HEK293 (cell line): ENCODE data around the gene SLC28A1.

Experiments
- GLI4 ChIP-seq: fragments of 450-650 bp; formaldehyde crosslinking; IDR thresholded peaks from 2 replicates; pipeline ENCODE4 v1.5.1; 2016; ENCODE audit warnings: missing biosample characterization, missing genetic modification characterization
- ZNF202 ChIP-seq: fragments of 450-650 bp; formaldehyde crosslinking; IDR thresholded peaks from 2 replicates; pipeline ENCODE4 v1.5.1; 2016; ENCODE audit warnings: missing biosample characterization, missing genetic modification characterization, borderline replicate concordance
- ZNF558 ChIP-seq: fragments of 450-650 bp; formaldehyde crosslinking; IDR thresholded peaks from 2 replicates; pipeline ENCODE4 v1.5.1; 2016; ENCODE audit warnings: missing biosample characterization, missing genetic modification characterization
- ZNF785 ChIP-seq: fragments of 450-650 bp; formaldehyde crosslinking; IDR thresholded peaks from 2 replicates; pipeline ENCODE4 v1.5.1; 2016; ENCODE audit warnings: missing biosample characterization, missing genetic modification characterization
- TF ChIP-seq, protein P1 (sequence below): fragments of 450-650 bp; formaldehyde crosslinking; IDR thresholded peaks from 2 replicates; pipeline ENCODE4 v1.5.1; 2016; ENCODE audit warnings: missing biosample characterization, missing genetic modification characterization
- TF ChIP-seq, protein P2 (sequence below): fragments of 450-650 bp; formaldehyde crosslinking; IDR thresholded peaks from 2 replicates; pipeline ENCODE4 v1.5.0; 2017; ENCODE audit warnings: missing biosample characterization, missing genetic modification characterization, borderline replicate concordance
- TF ChIP-seq, protein P3 (sequence below): fragments of 450-650 bp; formaldehyde crosslinking; IDR thresholded peaks from 2 replicates; pipeline ENCODE4 v1.5.1; 2016; ENCODE audit warnings: missing biosample characterization, missing genetic modification characterization, borderline replicate concordance

- TF ChIP-seq ZNF558 (no peak), ZNF202 (tag by site-specific recombination) (no peak), GLI4 (tag by site-specific recombination) (no peak), ZNF785 (tag by site-specific recombination) (no peak)
- TF ChIP-seq, protein P1, sequence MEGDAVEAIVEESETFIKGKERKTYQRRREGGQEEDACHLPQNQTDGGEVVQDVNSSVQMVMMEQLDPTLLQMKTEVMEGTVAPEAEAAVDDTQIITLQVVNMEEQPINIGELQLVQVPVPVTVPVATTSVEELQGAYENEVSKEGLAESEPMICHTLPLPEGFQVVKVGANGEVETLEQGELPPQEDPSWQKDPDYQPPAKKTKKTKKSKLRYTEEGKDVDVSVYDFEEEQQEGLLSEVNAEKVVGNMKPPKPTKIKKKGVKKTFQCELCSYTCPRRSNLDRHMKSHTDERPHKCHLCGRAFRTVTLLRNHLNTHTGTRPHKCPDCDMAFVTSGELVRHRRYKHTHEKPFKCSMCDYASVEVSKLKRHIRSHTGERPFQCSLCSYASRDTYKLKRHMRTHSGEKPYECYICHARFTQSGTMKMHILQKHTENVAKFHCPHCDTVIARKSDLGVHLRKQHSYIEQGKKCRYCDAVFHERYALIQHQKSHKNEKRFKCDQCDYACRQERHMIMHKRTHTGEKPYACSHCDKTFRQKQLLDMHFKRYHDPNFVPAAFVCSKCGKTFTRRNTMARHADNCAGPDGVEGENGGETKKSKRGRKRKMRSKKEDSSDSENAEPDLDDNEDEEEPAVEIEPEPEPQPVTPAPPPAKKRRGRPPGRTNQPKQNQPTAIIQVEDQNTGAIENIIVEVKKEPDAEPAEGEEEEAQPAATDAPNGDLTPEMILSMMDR (tag by site-specific recombination): no peak
- TF ChIP-seq, protein P2, sequence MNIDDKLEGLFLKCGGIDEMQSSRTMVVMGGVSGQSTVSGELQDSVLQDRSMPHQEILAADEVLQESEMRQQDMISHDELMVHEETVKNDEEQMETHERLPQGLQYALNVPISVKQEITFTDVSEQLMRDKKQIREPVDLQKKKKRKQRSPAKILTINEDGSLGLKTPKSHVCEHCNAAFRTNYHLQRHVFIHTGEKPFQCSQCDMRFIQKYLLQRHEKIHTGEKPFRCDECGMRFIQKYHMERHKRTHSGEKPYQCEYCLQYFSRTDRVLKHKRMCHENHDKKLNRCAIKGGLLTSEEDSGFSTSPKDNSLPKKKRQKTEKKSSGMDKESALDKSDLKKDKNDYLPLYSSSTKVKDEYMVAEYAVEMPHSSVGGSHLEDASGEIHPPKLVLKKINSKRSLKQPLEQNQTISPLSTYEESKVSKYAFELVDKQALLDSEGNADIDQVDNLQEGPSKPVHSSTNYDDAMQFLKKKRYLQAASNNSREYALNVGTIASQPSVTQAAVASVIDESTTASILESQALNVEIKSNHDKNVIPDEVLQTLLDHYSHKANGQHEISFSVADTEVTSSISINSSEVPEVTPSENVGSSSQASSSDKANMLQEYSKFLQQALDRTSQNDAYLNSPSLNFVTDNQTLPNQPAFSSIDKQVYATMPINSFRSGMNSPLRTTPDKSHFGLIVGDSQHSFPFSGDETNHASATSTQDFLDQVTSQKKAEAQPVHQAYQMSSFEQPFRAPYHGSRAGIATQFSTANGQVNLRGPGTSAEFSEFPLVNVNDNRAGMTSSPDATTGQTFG (tag by site-specific recombination): no peak
- TF ChIP-seq, protein P3, sequence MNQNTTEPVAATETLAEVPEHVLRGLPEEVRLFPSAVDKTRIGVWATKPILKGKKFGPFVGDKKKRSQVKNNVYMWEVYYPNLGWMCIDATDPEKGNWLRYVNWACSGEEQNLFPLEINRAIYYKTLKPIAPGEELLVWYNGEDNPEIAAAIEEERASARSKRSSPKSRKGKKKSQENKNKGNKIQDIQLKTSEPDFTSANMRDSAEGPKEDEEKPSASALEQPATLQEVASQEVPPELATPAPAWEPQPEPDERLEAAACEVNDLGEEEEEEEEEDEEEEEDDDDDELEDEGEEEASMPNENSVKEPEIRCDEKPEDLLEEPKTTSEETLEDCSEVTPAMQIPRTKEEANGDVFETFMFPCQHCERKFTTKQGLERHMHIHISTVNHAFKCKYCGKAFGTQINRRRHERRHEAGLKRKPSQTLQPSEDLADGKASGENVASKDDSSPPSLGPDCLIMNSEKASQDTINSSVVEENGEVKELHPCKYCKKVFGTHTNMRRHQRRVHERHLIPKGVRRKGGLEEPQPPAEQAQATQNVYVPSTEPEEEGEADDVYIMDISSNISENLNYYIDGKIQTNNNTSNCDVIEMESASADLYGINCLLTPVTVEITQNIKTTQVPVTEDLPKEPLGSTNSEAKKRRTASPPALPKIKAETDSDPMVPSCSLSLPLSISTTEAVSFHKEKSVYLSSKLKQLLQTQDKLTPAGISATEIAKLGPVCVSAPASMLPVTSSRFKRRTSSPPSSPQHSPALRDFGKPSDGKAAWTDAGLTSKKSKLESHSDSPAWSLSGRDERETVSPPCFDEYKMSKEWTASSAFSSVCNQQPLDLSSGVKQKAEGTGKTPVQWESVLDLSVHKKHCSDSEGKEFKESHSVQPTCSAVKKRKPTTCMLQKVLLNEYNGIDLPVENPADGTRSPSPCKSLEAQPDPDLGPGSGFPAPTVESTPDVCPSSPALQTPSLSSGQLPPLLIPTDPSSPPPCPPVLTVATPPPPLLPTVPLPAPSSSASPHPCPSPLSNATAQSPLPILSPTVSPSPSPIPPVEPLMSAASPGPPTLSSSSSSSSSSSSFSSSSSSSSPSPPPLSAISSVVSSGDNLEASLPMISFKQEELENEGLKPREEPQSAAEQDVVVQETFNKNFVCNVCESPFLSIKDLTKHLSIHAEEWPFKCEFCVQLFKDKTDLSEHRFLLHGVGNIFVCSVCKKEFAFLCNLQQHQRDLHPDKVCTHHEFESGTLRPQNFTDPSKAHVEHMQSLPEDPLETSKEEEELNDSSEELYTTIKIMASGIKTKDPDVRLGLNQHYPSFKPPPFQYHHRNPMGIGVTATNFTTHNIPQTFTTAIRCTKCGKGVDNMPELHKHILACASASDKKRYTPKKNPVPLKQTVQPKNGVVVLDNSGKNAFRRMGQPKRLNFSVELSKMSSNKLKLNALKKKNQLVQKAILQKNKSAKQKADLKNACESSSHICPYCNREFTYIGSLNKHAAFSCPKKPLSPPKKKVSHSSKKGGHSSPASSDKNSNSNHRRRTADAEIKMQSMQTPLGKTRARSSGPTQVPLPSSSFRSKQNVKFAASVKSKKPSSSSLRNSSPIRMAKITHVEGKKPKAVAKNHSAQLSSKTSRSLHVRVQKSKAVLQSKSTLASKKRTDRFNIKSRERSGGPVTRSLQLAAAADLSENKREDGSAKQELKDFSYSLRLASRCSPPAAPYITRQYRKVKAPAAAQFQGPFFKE (tag by site-specific recombination): no peak
Measured at GRCh38 chr15:84924077-84924731, 39.7 kb downstream of the SLC28A1 start.
